ENCODE results near the gene SLC12A8. TPM values are rescaled to one million over a fixed set of nuclear protein-coding genes. Genes with fewer than 3 reads are reported as not detected.

SLC12A8 gene
- total and polyA plus RNA-seq, 2 of the 13 experiments (the other 11 are each of a cell fraction or from before 2014, with no cell fraction given), result 0.44 to 0.71 TPM

DNA sequence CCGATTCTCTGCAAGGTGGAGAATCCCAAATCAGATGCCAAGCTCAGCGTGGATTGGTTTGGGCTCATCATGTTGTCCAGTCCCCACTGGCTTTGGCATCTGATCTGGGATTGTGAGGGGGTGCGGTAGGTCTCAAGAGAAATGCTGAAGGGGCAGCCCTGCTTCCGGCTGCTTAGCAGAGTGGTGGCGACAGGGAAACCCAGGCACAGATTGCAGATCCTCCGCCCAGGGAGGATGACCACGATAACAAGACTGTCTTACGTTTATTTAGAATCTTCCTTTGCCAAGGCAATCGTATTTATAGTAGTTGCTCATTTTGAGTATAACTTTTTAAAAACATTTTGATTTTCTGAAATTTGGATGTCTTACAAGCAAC is 61.1 kb downstream of the SLC12A8 start (continued):
- TF ChIP-seq ELF1 (CRISPR knock-in tag; IDR thresholded peaks at IDR 0.05), result no peak

- BruUV-seq (replicated peaks), result no TSS peak
- Histone ChIP-seq H3K9me3 (ENCODE audit: low read length) (no peaks in the 10 kb centered on the region), H2AFZ (ENCODE audit: low read length) (no peak overlapping the region), H4K20me1 (ENCODE audit: insufficient read depth, low read length) (no peaks in the 10 kb centered on the region), H3K9ac (ENCODE audit: insufficient read depth, low read depth, low read length) (no peak overlapping the region), H3K27me3 (ENCODE audit: control insufficient read depth in 1 of 2, insufficient read depth in 2 of 2, low read length in 2 of 2) (peaks cover 0 to 14% of the 10 kb centered on the region in 2 experiments; a peak in 2 of 5 replicates), H3K4me1 (ENCODE audit: insufficient read depth, low read length) (peaks cover 21% of the 10 kb centered on the region), H3K27ac (ENCODE audit: extremely low read length, insufficient read depth, low read length) (no peak overlapping the region), H3K79me2 (ENCODE audit: insufficient read depth, low read length) (no peaks in the 10 kb centered on the region), H3K36me3 (replicated peaks in 1 of 2; ENCODE audit: control insufficient read depth in 1 of 2, insufficient read depth in 2 of 2, low read length in 2 of 2) (no peaks in the 10 kb centered on the region), H3K4me2 (ENCODE audit: low read depth, low read length) (no peak overlapping the region), H3K4me3 (replicated peaks in 1 of 3; ENCODE audit: insufficient read depth in 1 of 3, low read depth in 2 of 3, low read length in 3 of 3) (no peak overlapping the region)
- ChIA-PET POLR2A (interaction anchor here (0.6 kb wide), 1 partner anchor 288 kb away, joined by 3 read pairs; no protein-coding TSS in a partner anchor), CTCF (ENCODE audit: low intra/inter-chr PET ratio, low total read pairs) (interaction anchor here (1.1 to 1.2 kb wide), 2 partner anchors 14 to 287 kb away, joined by 3 to 4 read pairs; no protein-coding TSS in a partner anchor)
- in situ Hi-C loops (cut with HindIII; ENCODE audit: extremely low pct_ligation_motif_present, low pct_unique_long_range_greater_than_20kb), result loop anchor here (25.0 kb wide), 1 partner anchor 388 kb away; no protein-coding TSS in a partner anchor
- FAIRE-seq (peak; percentile 90), DNase-seq (ENCODE audit: low spot score) (peak; percentile 53), ATAC-seq (peak; percentile 75)
- intact Hi-C loops (cut with micrococcal nuclease; ENCODE audit: unreplicated experiment), result loop anchor here (10.0 kb wide), 1 partner anchor 96 kb away; the partner anchor contains the start of gene HEG1
- WGBS (ENCODE audit: low lambda C conversion rate), result 45% methylated on average over 14 of the region's 14 CpGs
- TF ChIP-seq DMAP1 (CRISPR knock-in tag; IDR thresholded peaks at IDR 0.05) (no peak), ISL2 (CRISPR knock-in tag; IDR thresholded peaks at IDR 0.05) (no peak), SKI (IDR thresholded peaks at IDR 0.05; ENCODE audit: partially characterized antibody) (no peak), FOXO4 (CRISPR knock-in tag; conservative IDR thresholded peaks at IDR 0.05) (no peak), ZKSCAN8 (CRISPR knock-in tag; IDR thresholded peaks at IDR 0.05; ENCODE audit: borderline replicate concordance) (no peak), PHF5A (CRISPR knock-in tag; IDR thresholded peaks at IDR 0.05; ENCODE audit: low read depth, unreplicated experiment) (no peak), EED (CRISPR knock-in tag; IDR thresholded peaks at IDR 0.05) (no peak), HDAC6 (IDR thresholded peaks at IDR 0.05; ENCODE audit: low read depth, low read length) (no peak), MIER2 (CRISPR knock-in tag; IDR thresholded peaks at IDR 0.05) (no peak), TOE1 (CRISPR knock-in tag; IDR thresholded peaks at IDR 0.05) (no peak), U2AF1 (optimal IDR thresholded peaks at IDR 0.05; ENCODE audit: low read depth, low read length) (no peak), DDIT3 (CRISPR knock-in tag; IDR thresholded peaks at IDR 0.05) (no peak), ZNF781 (CRISPR knock-in tag; IDR thresholded peaks at IDR 0.05; ENCODE audit: borderline replicate concordance, not compliant biosample characterization) (no peak), PAWR (CRISPR knock-in tag; IDR thresholded peaks at IDR 0.05; ENCODE audit: borderline replicate concordance) (no peak), ZBTB14 (CRISPR knock-in tag; IDR thresholded peaks at IDR 0.05) (no peak), ZNF264 (CRISPR knock-in tag; IDR thresholded peaks at IDR 0.05) (no peak), GMEB2 (CRISPR knock-in tag; IDR thresholded peaks at IDR 0.05; ENCODE audit: low read depth) (no peak), RFX5 (IDR thresholded peaks at IDR 0.05; ENCODE audit: low read depth, low read length) (no peak)
These were observed 61.8 kb downstream of the SLC12A8 start for GRCh38 chr3:125150525-125151441.

Measured in HepG2 (cell line).